Lower leg skin (tissue), 3 donors: ENCODE data around the gene ATP8A2.

Experiments used
- POLR2A ChIP-seq, 2 donors: fragments of 450-650 bp; IDR thresholded peaks; one replicate each; pipeline ENCODE4 v1.6.1; 2016 to 2017; ENCODE audit warnings: antibody characterized with exemption in 2 of 2, mild to moderate bottlenecking in 1 of 2, moderate library complexity in 1 of 2
- TF ChIP-seq, protein P1 (sequence below), 3 donors: fragments of 450-650 bp; IDR thresholded peaks; one replicate each; pipeline ENCODE4 v1.5.1; 2016; ENCODE audit warnings: antibody characterized with exemption in 3 of 3, mild to moderate bottlenecking in 3 of 3, moderate library complexity in 2 of 3

DNA sequence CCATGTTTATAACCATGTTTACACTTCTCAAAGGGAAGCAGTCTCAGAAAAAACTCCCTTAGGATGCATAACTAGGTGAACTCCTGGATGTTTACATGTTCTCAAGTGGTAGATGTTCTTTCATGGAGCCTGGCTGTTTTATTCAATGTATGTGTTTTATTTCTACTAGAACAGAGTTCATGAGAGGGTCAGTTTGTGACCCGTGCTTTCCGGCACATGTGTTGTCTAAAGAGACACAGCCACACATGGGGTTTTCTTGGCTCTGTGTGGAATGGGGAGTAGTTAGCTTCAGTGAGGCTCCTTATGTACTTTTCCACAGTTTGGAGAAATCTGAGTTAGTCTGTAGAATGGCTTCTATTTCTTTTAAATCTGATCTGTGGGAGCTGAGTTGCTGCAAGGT, 60.9 kb downstream of the ATP8A2 start:
- TF ChIP-seq, protein P1, sequence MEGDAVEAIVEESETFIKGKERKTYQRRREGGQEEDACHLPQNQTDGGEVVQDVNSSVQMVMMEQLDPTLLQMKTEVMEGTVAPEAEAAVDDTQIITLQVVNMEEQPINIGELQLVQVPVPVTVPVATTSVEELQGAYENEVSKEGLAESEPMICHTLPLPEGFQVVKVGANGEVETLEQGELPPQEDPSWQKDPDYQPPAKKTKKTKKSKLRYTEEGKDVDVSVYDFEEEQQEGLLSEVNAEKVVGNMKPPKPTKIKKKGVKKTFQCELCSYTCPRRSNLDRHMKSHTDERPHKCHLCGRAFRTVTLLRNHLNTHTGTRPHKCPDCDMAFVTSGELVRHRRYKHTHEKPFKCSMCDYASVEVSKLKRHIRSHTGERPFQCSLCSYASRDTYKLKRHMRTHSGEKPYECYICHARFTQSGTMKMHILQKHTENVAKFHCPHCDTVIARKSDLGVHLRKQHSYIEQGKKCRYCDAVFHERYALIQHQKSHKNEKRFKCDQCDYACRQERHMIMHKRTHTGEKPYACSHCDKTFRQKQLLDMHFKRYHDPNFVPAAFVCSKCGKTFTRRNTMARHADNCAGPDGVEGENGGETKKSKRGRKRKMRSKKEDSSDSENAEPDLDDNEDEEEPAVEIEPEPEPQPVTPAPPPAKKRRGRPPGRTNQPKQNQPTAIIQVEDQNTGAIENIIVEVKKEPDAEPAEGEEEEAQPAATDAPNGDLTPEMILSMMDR (IDR thresholded peaks at IDR 0.05), result no peak
- TF ChIP-seq POLR2A (IDR thresholded peaks at IDR 0.05), result no peak
